T-cell (primary cell): Measurements from ENCODE around the gene ZNF521. TPM values are rescaled to one million over a fixed set of nuclear protein-coding genes. Genes with fewer than 3 reads are reported as not detected.

ENCODE experiments used
- ATAC-seq, 4 experiments: fragments of 200-7000 bp in 3 of 4; fragments of 150-1000 bp in 1 of 4; cut with Tn5 transposase; replicated peaks in 1 of 4; 1 replicate in 3 of 4; 2 replicates in 1 of 4; pipeline ENCODE4 v1.10.0; 2021; ENCODE audit warnings: moderate library complexity in 3 of 4, mild to moderate bottlenecking in 2 of 4, moderate number of reproducible peaks in 1 of 4
- CTCF ChIA-PET, 2 donors: fragments of 300-600 bp; sonication (Branson Sonifier 250); formaldehyde crosslinking; loops; one replicate each; lab custom pipeline; 2022; ENCODE audit warnings: antibody characterized with exemption in 2 of 2; lab: Charles Lee
- POLR2A ChIA-PET, 2 donors: fragments of 300-600 bp; sonication (Branson Sonifier 250); formaldehyde crosslinking; loops; one replicate each; lab custom pipeline; 2022; ENCODE audit warnings: antibody characterized with exemption in 2 of 2; lab: Charles Lee
- DNase-seq, 35 experiments: peaks; one replicate each; pipeline versions ENCODE4 v3.0.0 to v3.0.0-alpha.2; 2013 to 2023
- H3K27ac ChIP-seq: one replicate; pipeline ENCODE4 v1.5.1; 2013; ENCODE audit warnings: low read length
- H3K27me3 ChIP-seq, 2 experiments: replicated peaks in 1 of 2; 1 replicate in 1 of 2; 2 replicates in 1 of 2; pipeline versions ENCODE4 v1.6.1 to v1.7.0; 2013; ENCODE audit warnings: low read length in 1 of 2, mixed read lengths in 1 of 2; ENCODE audit not compliant: control insufficient read depth in 2 of 2, insufficient read depth in 2 of 2; ENCODE audit errors: extremely low read depth in 1 of 2
- H3K36me3 ChIP-seq, 2 donors: 1 replicate in 1 of 2; 2 replicates in 1 of 2; pipeline versions ENCODE4 v1.6.1 to v1.7.0; 2013; ENCODE audit warnings: low read length in 1 of 2; ENCODE audit not compliant: control insufficient read depth in 2 of 2, insufficient read depth in 1 of 2; ENCODE audit errors: extremely low read depth in 1 of 2
- H3K4me1 ChIP-seq, 2 experiments: 1 replicate in 1 of 2; 2 replicates in 1 of 2; pipeline versions ENCODE4 v1.6.1 to v1.7.0; 2013; ENCODE audit warnings: low read length in 2 of 2, mixed read lengths in 1 of 2; ENCODE audit not compliant: insufficient read depth in 2 of 2, control insufficient read depth in 1 of 2; ENCODE audit errors: extremely low read depth in 1 of 2
- H3K4me3 ChIP-seq, 2 donors: 1 replicate in 1 of 2; 2 replicates in 1 of 2; pipeline versions ENCODE4 v1.5.1 to v1.7.0; 2013; ENCODE audit warnings: mild to moderate bottlenecking in 2 of 2, low read length in 1 of 2, moderate library complexity in 1 of 2; ENCODE audit not compliant: control insufficient read depth in 1 of 2; ENCODE audit errors: extremely low read depth in 1 of 2
- H3K9me3 ChIP-seq: 2 replicates; pipeline ENCODE4 v1.7.0; 2013
- H3K27ac Mint-ChIP-seq, 2 donors: one replicate each; pipeline ENCODE4 v1.8.0; 2020 to 2021; ENCODE audit warnings: mild to moderate bottlenecking in 2 of 2, mixed read lengths in 2 of 2
- H3K27me3 Mint-ChIP-seq, 2 donors: one replicate each; pipeline ENCODE4 v1.8.0; 2021 to 2022; ENCODE audit warnings: mixed read lengths in 2 of 2
- H3K36me3 Mint-ChIP-seq: one replicate; pipeline ENCODE4 v1.8.0; 2021; ENCODE audit warnings: mixed read lengths
- H3K4me1 Mint-ChIP-seq, 3 donors: one replicate each; pipeline ENCODE4 v1.8.0; 2020 to 2022; ENCODE audit warnings: mixed read lengths in 3 of 3, mild to moderate bottlenecking in 1 of 3
- H3K4me3 Mint-ChIP-seq, 3 donors: one replicate each; pipeline ENCODE4 v1.8.0; 2020 to 2022; ENCODE audit warnings: mild to moderate bottlenecking in 3 of 3, mixed read lengths in 3 of 3, moderate library complexity in 3 of 3
- H3K9me3 Mint-ChIP-seq, 3 donors: one replicate each; pipeline ENCODE4 v1.8.0; 2020 to 2022; ENCODE audit warnings: mixed read lengths in 3 of 3
- WGBS: methylation state at CpG from one replicate; pipeline ENCODE4 v1.1.5; 2013; ENCODE audit warnings: missing lambda C conversion rate; ENCODE audit not compliant: insufficient coverage; 5-methylcytosine and 5-hydroxymethylcytosine counted together
- total RNA-seq, 35 experiments: library from RNA in 6 of 35; stranded (reverse) in 6 of 35; fragments of 120-200 nt in 1 of 35; gene quantifications; one replicate each; pipeline versions ENCODE4 v1.2.1 to v1.2.4 and lab custom pipeline; 2013 to 2026

ZNF521 gene
- total RNA-seq, 5 donors from 2014 or later (not counting 1 experiment from before 2014, with no cell fraction given), result 0.30 to 2.3 (median 1.4) TPM

DNA sequence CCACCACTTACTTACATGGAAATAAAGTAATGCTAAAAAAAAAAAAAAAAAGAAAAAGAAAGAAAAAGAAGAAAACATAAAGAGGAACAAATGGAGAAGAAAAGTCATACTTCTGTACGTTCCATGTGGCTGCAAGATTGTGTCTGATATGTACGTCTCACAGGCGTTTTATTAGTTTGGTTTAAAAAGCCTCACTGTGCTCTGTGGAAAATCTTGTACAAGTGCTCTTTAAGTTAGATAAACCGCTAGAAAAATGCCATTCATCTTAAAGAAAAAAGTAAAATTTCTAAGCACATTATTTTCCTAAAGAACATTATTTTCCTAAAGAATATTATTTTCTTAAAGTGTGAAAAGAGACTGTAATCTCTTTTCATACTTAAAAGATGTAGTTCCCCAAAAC is 165.1 kb downstream of the ZNF521 start:
- ATAC-seq (no peak), DNase-seq (no peak)
- no peak overlapping the region for H3K4me3 ChIP-seq
- H3K4me3 Mint-ChIP-seq, result no peak overlapping the region
- H3K27me3 ChIP-seq, result no peaks in the 10 kb centered on the region
- ChIA-PET POLR2A (no interaction called here), CTCF (no interaction called here)
- no peak overlapping the region for H3K27ac Mint-ChIP-seq
- no peaks in the 10 kb centered on the region for H3K36me3 Mint-ChIP-seq
- peaks cover 0 to 8% of the 10 kb centered on the region in 2 donors for H3K27me3 Mint-ChIP-seq
- no peak overlapping the region for H3K27ac ChIP-seq
- H3K9me3 Mint-ChIP-seq, result no peaks in the 10 kb centered on the region
- H3K4me1 ChIP-seq, result no peaks in the 10 kb centered on the region
- H3K4me1 Mint-ChIP-seq, result no peaks in the 10 kb centered on the region
- no peaks in the 10 kb centered on the region for H3K36me3 ChIP-seq
- no CpG with 5 or more reads among the region's 4 CpGs for WGBS
- no peaks in the 10 kb centered on the region for H3K9me3 ChIP-seq

DNA sequence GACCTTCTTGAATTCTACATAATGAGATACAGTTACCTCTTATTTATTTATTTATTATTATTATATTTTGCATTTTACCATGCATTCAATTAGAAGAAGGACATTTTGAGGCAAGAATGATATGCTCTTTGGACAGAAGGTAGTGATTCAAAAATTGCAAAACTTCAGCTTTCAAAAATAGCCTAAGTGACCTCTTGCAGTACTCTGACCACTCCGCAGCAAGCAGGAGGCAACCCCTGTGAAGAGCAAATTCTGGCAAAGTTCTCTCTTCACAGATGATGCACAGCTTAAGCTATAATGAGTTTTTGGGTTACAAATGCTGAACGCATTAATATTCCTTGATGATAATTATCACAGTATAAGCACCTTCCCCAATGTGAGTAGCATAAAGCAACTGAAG is 170.0 kb downstream of the ZNF521 start:
- no peak overlapping the region for H3K27ac ChIP-seq
- DNase-seq (no peak), ATAC-seq (no peak)
- ChIA-PET POLR2A (no interaction called here), CTCF (no interaction called here)
- no peaks in the 10 kb centered on the region for H3K9me3 ChIP-seq
- H3K27me3 ChIP-seq, result no peaks in the 10 kb centered on the region
- H3K27me3 Mint-ChIP-seq, result peaks cover 0 to 19% of the 10 kb centered on the region in 2 donors
- no peaks in the 10 kb centered on the region for H3K9me3 Mint-ChIP-seq
- no peaks in the 10 kb centered on the region for H3K4me1 ChIP-seq
- 83% methylated on average over 1 of the region's 2 CpGs for WGBS
- no peaks in the 10 kb centered on the region for H3K4me1 Mint-ChIP-seq
- no peaks in the 10 kb centered on the region for H3K36me3 ChIP-seq
- no peak overlapping the region for H3K4me3 Mint-ChIP-seq
- H3K4me3 ChIP-seq, result no peak overlapping the region
- no peak overlapping the region for H3K27ac Mint-ChIP-seq
- H3K36me3 Mint-ChIP-seq, result no peaks in the 10 kb centered on the region

DNA sequence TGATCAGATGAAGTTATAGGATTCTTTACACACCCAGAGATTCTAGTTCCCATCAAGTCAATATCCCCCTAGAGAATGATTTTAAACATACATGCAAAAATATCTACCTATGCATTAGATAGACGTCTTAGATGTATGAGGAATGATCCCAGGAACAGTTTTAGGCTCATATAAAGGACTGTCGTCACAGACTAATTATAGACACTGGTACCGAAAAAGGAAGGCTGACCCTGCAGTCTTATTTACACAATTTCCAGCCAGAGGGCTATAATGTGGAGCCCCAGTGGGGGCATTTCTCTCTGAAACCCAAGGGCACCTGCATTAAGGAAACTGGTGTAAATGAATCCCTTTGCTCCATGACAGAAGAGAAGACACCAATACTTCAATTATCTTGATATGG is 170.4 kb downstream of the ZNF521 start:
- DNase-seq, result no peak
- no peak overlapping the region for H3K27ac ChIP-seq
- Mint-ChIP-seq H3K9me3 (no peaks in the 10 kb centered on the region), H3K36me3 (no peaks in the 10 kb centered on the region), H3K27ac (no peak overlapping the region), H3K27me3 (peaks cover 0 to 19% of the 10 kb centered on the region in 2 donors), H3K4me3 (no peak overlapping the region), H3K4me1 (no peaks in the 10 kb centered on the region)
- no peak for ATAC-seq
- ChIA-PET POLR2A (no interaction called here), CTCF (no interaction called here)
- no peaks in the 10 kb centered on the region for H3K4me1 ChIP-seq
- H3K36me3 ChIP-seq, result no peaks in the 10 kb centered on the region
- 100% methylated on average over 2 of the region's 3 CpGs for WGBS
- H3K27me3 ChIP-seq, result peaks cover 0 to 2% of the 10 kb centered on the region in 2 experiments
- no peak overlapping the region for H3K4me3 ChIP-seq
- no peaks in the 10 kb centered on the region for H3K9me3 ChIP-seq

DNA sequence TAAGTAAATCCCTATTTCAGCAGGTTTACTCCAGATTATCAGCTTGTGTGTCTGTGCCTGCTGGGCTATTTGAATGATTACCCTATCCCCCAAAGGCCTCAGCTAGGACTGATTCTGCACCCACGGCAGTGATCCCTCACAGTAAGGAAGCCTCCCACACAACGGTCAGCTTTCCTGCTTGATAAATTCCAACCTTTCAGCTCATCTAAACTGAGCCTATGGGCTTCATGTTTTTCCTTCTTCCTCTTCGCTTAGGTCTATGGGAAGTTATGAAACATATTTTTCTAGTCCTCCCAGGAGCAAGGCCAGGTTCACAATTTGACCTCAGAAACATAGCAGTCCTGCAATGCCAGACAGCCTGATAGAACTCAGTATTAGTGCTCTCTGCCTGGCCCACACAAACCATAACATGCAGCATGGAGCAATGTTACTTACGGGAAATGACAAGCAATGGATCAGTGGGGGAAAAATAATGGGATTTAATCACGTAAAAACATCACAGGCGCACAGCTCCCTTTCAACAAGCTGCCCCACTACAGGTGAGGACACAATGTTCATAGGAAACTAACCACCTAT is 170.9 kb downstream of the ZNF521 start:
- Histone ChIP-seq H3K4me3 (no peak overlapping the region), H3K36me3 (no peaks in the 10 kb centered on the region), H3K9me3 (no peaks in the 10 kb centered on the region), H3K27me3 (peaks cover 0 to 3% of the 10 kb centered on the region in 2 experiments), H3K27ac (no peak overlapping the region), H3K4me1 (no peaks in the 10 kb centered on the region)
- H3K36me3 Mint-ChIP-seq, result no peaks in the 10 kb centered on the region
- no peaks in the 10 kb centered on the region for H3K4me1 Mint-ChIP-seq
- H3K27ac Mint-ChIP-seq, result no peak overlapping the region
- H3K9me3 Mint-ChIP-seq, result no peaks in the 10 kb centered on the region
- no peak overlapping the region for H3K4me3 Mint-ChIP-seq
- ATAC-seq, result no peak
- DNase-seq, result no peak
- peaks cover 0 to 19% of the 10 kb centered on the region in 2 donors for H3K27me3 Mint-ChIP-seq
- POLR2A ChIA-PET, result no interaction called here
- CTCF ChIA-PET, result no interaction called here
- WGBS, result no CpG with 5 or more reads among the region's 6 CpGs

DNA sequence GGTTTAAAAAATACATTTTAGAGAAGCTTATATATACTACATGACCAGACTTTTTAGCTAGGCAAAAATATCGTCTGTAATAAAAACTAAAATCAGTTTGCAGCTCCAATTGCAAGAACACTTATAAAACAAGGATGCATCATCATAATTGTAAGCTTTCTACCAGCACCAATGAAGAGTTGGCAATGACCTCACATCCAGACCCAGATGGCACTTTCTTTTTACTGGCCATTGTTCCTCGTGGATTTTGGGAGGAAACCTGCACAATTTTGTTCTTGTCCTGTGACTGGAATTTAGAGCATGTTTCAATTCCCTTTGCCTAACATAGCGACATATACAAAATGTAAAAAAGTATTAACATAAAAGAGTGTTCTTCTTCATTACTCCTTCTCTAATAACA is 174.3 kb downstream of the ZNF521 start:
- no peak for ATAC-seq
- Histone ChIP-seq H3K9me3 (no peaks in the 10 kb centered on the region), H3K27ac (no peak overlapping the region), H3K4me3 (no peak overlapping the region), H3K36me3 (no peaks in the 10 kb centered on the region), H3K4me1 (no peaks in the 10 kb centered on the region), H3K27me3 (peaks cover 0 to 3% of the 10 kb centered on the region in 2 experiments)
- ChIA-PET CTCF (no interaction called here), POLR2A (no interaction called here)
- no peak overlapping the region for H3K27ac Mint-ChIP-seq
- H3K36me3 Mint-ChIP-seq, result no peaks in the 10 kb centered on the region
- WGBS, result 88% methylated on average over 1 of the region's 3 CpGs
- H3K9me3 Mint-ChIP-seq, result no peaks in the 10 kb centered on the region
- no peak for DNase-seq
- no peak overlapping the region for H3K4me3 Mint-ChIP-seq
- no peaks in the 10 kb centered on the region for H3K4me1 Mint-ChIP-seq
- H3K27me3 Mint-ChIP-seq, result peaks cover 0 to 15% of the 10 kb centered on the region in 2 donors

DNA sequence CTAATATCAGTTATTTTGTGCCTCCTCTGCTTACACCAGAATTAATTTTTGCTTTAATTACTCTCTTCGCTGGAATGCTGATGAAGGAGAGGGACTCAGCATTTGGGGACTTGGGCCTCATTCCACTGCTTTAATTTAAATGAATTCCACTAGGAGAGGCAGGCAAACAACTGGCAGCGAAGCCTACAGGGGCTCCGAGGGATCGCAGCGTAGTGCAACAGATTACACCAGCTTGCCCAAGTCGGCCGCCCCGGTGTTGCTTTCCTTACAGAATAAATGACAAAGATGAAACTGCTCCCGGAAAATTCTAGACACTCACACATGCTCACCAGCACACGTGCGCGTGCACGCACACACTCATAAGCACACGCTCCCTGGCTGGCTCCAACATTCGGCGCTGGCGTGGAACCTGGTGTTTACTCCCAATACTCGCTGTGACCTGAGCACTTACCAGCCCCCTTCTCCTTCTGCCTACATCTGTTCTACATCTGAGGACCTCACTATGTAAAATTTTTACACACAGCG is 175.4 kb downstream of the ZNF521 start:
- H3K27me3 Mint-ChIP-seq, result peaks cover 0 to 15% of the 10 kb centered on the region in 2 donors
- no peaks in the 10 kb centered on the region for H3K9me3 ChIP-seq
- H3K4me3 ChIP-seq, result no peak overlapping the region
- H3K27ac ChIP-seq, result no peak overlapping the region
- no peak for ATAC-seq
- CTCF ChIA-PET, result no interaction called here
- WGBS, result 96% methylated on average over 18 of the region's 19 CpGs
- no peaks in the 10 kb centered on the region for H3K9me3 Mint-ChIP-seq
- no peaks in the 10 kb centered on the region for H3K4me1 ChIP-seq
- no peak for DNase-seq
- H3K36me3 Mint-ChIP-seq, result no peaks in the 10 kb centered on the region
- POLR2A ChIA-PET, result no interaction called here
- H3K27ac Mint-ChIP-seq, result no peak overlapping the region
- H3K4me1 Mint-ChIP-seq, result no peaks in the 10 kb centered on the region
- no peak overlapping the region for H3K4me3 Mint-ChIP-seq
- peaks cover 0 to 3% of the 10 kb centered on the region in 2 experiments for H3K27me3 ChIP-seq
- H3K36me3 ChIP-seq, result no peaks in the 10 kb centered on the region
